ENCODE results near the gene NDUFB10.
"Not testable (repeated sequence)": the region's sequence is repeated elsewhere in the genome, so short reads cannot be mapped to it uniquely, and the experiment has no call there.

The NDUFB10 gene

GRCh38 chr16:1938316-1938715, 21.0 kb upstream of the NDUFB10 start:
- no peak for TF ChIP-seq CTCF (conservative IDR thresholded peaks at IDR 0.05; ENCODE audit: low read depth, low read length)
- no peak overlapping the region for H3K4me3 ChIP-seq (ENCODE audit: low read depth, low read length)
- no peak for DNase-seq (ENCODE audit: low read depth)

- no peak for TF ChIP-seq CTCF (conservative IDR thresholded peaks at IDR 0.05; ENCODE audit: low read depth, low read length)
- no peak for DNase-seq (ENCODE audit: low read depth)
Measured at GRCh38 chr16:1938910-1939309, 20.4 kb upstream of the NDUFB10 start.

GRCh38 chr16:1939833-1940232, 19.5 kb upstream of the NDUFB10 start:
- H3K4me3 ChIP-seq (ENCODE audit: low read depth, low read length); DNase-seq (ENCODE audit: low read depth): not testable (repeated sequence)

More at GRCh38 chr16:1938910-1939309, 20.4 kb upstream of the NDUFB10 start:
- H3K4me3 ChIP-seq (ENCODE audit: low read depth, low read length) = no peak overlapping the region

- TF ChIP-seq CTCF (conservative IDR thresholded peaks at IDR 0.05; ENCODE audit: low read depth, low read length) = no peak
- no peak overlapping the region for H3K4me3 ChIP-seq (ENCODE audit: low read depth, low read length)
- no peak for DNase-seq (ENCODE audit: low read depth)
Measured at GRCh38 chr16:1940273-1941161, 18.8 kb upstream of the NDUFB10 start.

GRCh38 chr16:1941162-1942046, 17.9 kb upstream of the NDUFB10 start:
- peak overlapping the region; percentile 85 for H3K4me3 ChIP-seq (ENCODE audit: low read depth, low read length)
- peak; percentile 40 for DNase-seq (ENCODE audit: low read depth)
- TF ChIP-seq CTCF (conservative IDR thresholded peaks at IDR 0.05; ENCODE audit: low read depth, low read length) = peak; percentile 29

- peak overlapping the region; percentile 85 for H3K4me3 ChIP-seq (ENCODE audit: low read depth, low read length)
- TF ChIP-seq CTCF (conservative IDR thresholded peaks at IDR 0.05; ENCODE audit: low read depth, low read length) = no peak
- peak; percentile 50 for DNase-seq (ENCODE audit: low read depth)
Measured at GRCh38 chr16:1942047-1942809, 17.1 kb upstream of the NDUFB10 start.

All from choroid plexus epithelial cell (primary cell).